ENCODE results near the gene MON1A.

MON1A gene

GRCh38 chr3:49930922-49931321 is 1.3 kb upstream of the MON1A start:
- no peaks in the 10 kb centered on the region for H3K36me3 ChIP-seq (replicated peaks; ENCODE audit: insufficient read depth, low read length)
- H3K9me2 ChIP-seq (replicated peaks; ENCODE audit: insufficient read depth, low read length), result no peaks in the 10 kb centered on the region
- no peak overlapping the region for H3K4me3 ChIP-seq (ENCODE audit: low read length)
- peak overlapping the region; percentile 52 for H2AFZ ChIP-seq (ENCODE audit: low read length)
- no peak overlapping the region for H3K9ac ChIP-seq (ENCODE audit: low read length)
- H3K4me1 ChIP-seq (ENCODE audit: low read length), result peaks cover 16% of the 10 kb centered on the region
- no peaks in the 10 kb centered on the region for H3K9me3 ChIP-seq (replicated peaks; ENCODE audit: insufficient read depth, low read length)
- TF ChIP-seq CTCF (IDR thresholded peaks at IDR 0.05; ENCODE audit: low read length) (peak; percentile 17; the same call in 1 of the 2 replicates), EZH2phosphoT487 (IDR thresholded peaks at IDR 0.05; ENCODE audit: low read length) (no peak)
- no peaks in the 10 kb centered on the region for H4K20me1 ChIP-seq (ENCODE audit: insufficient read depth, low read length)
- H3K79me2 ChIP-seq (ENCODE audit: low read length), result peaks cover 17% of the 10 kb centered on the region
- peak; percentile 39 for DNase-seq
- H3K4me2 ChIP-seq (ENCODE audit: low read depth, low read length), result peak overlapping the region; percentile 79; the same call in 1 of the 2 replicates
- peak overlapping the region; percentile 19; the same call in 1 of the 2 replicates for H3K27ac ChIP-seq (ENCODE audit: low read length)
- peaks cover 9% of the 10 kb centered on the region for H3F3A ChIP-seq (ENCODE audit: insufficient read depth, low read length)
- H3K27me3 ChIP-seq (replicated peaks; ENCODE audit: insufficient read depth, low read length), result no peaks in the 10 kb centered on the region

- Histone ChIP-seq H3K4me1 (ENCODE audit: low read length) (peaks cover 16% of the 10 kb centered on the region), H3K4me2 (ENCODE audit: low read depth, low read length) (peak overlapping the region; percentile 79), H3K9me2 (replicated peaks; ENCODE audit: insufficient read depth, low read length) (no peaks in the 10 kb centered on the region), H3K27ac (ENCODE audit: low read length) (peak overlapping the region; percentile 54; the same call in 1 of the 2 replicates), H4K20me1 (ENCODE audit: insufficient read depth, low read length) (no peaks in the 10 kb centered on the region), H3K9ac (ENCODE audit: low read length) (peak overlapping the region; percentile 65; the same call in 1 of the 2 replicates), H2AFZ (ENCODE audit: low read length) (peak overlapping the region; percentile 85), H3K27me3 (replicated peaks; ENCODE audit: insufficient read depth, low read length) (no peaks in the 10 kb centered on the region), H3K36me3 (replicated peaks; ENCODE audit: insufficient read depth, low read length) (no peaks in the 10 kb centered on the region), H3K79me2 (ENCODE audit: low read length) (peaks cover 17% of the 10 kb centered on the region), H3K4me3 (ENCODE audit: low read length) (peak overlapping the region; percentile 76), H3K9me3 (replicated peaks; ENCODE audit: insufficient read depth, low read length) (no peaks in the 10 kb centered on the region), H3F3A (ENCODE audit: insufficient read depth, low read length) (peaks cover 9% of the 10 kb centered on the region; the same call in 1 of the 2 replicates)
- peak; percentile 19 for DNase-seq
- no peak for TF ChIP-seq CTCF (IDR thresholded peaks at IDR 0.05; ENCODE audit: low read length)
- TF ChIP-seq EZH2phosphoT487 (IDR thresholded peaks at IDR 0.05; ENCODE audit: low read length), result no peak
- TF ChIP-seq EZH2 (optimal IDR thresholded peaks at IDR 0.05; ENCODE audit: low read depth, low read length), result no peak
Observed at GRCh38 chr3:49930168-49930690, 618 bp upstream of the MON1A start.

- peak overlapping the region; percentile 76; the same call in 1 of the 2 replicates for H3K4me3 ChIP-seq (ENCODE audit: low read length)
- H3K9me2 ChIP-seq (replicated peaks; ENCODE audit: insufficient read depth, low read length), result no peaks in the 10 kb centered on the region
- H2AFZ ChIP-seq (ENCODE audit: low read length), result no peak overlapping the region
- peaks cover 9% of the 10 kb centered on the region; the same call in 1 of the 2 replicates for H3F3A ChIP-seq (ENCODE audit: insufficient read depth, low read length)
- no peaks in the 10 kb centered on the region for H3K36me3 ChIP-seq (replicated peaks; ENCODE audit: insufficient read depth, low read length)
- no peak overlapping the region for H3K9ac ChIP-seq (ENCODE audit: low read length)
- peaks cover 17% of the 10 kb centered on the region for H3K79me2 ChIP-seq (ENCODE audit: low read length)
- H3K9me3 ChIP-seq (replicated peaks; ENCODE audit: insufficient read depth, low read length), result no peaks in the 10 kb centered on the region
- no peaks in the 10 kb centered on the region for H4K20me1 ChIP-seq (ENCODE audit: insufficient read depth, low read length)
- TF ChIP-seq EZH2 (optimal IDR thresholded peaks at IDR 0.05; ENCODE audit: low read depth, low read length) (no peak), EZH2phosphoT487 (IDR thresholded peaks at IDR 0.05; ENCODE audit: low read length) (no peak), CTCF (IDR thresholded peaks at IDR 0.05; ENCODE audit: low read length) (no peak)
- no peaks in the 10 kb centered on the region for H3K27me3 ChIP-seq (replicated peaks; ENCODE audit: insufficient read depth, low read length)
- peak overlapping the region; percentile 79; the same call in 1 of the 2 replicates for H3K4me2 ChIP-seq (ENCODE audit: low read depth, low read length)
- DNase-seq, result no peak
- no peak overlapping the region for H3K27ac ChIP-seq (ENCODE audit: low read length)
- H3K4me1 ChIP-seq (ENCODE audit: low read length), result peaks cover 16% of the 10 kb centered on the region
Observed at GRCh38 chr3:49928481-49929017, 1.1 kb downstream of the MON1A start.
